NCI-H2107 treated with DMSO at 0.1 percent for 48 hours (cell line): ENCODE data around the gene TSPAN9.

Experiments used
- DNase-seq: peaks from one replicate; lab custom pipeline; 2025; ENCODE audit not compliant: unreplicated experiment; lab: John Stamatoyannopoulos, UW

The TSPAN9 gene

GRCh38 chr12:3288690-3289089 lies 211.5 kb downstream of the TSPAN9 start:
- no peak for DNase-seq

GRCh38 chr12:3289702-3290101 lies 212.5 kb downstream of the TSPAN9 start:
- no peak for DNase-seq

GRCh38 chr12:3291939-3292338 lies 214.8 kb downstream of the TSPAN9 start:
- no peak for DNase-seq

- no peak for DNase-seq
Measured at GRCh38 chr12:3292677-3293412, 215.7 kb downstream of the TSPAN9 start.

- no peak for DNase-seq
Measured at GRCh38 chr12:3293446-3294161, 216.4 kb downstream of the TSPAN9 start.

- DNase-seq: no peak
Measured at GRCh38 chr12:3294481-3294911, 217.3 kb downstream of the TSPAN9 start.

- DNase-seq: no peak
Measured at GRCh38 chr12:3295225-3295624, 218.0 kb downstream of the TSPAN9 start.

GRCh38 chr12:3295646-3296408 lies 218.6 kb downstream of the TSPAN9 start:
- DNase-seq: no peak

GRCh38 chr12:3296409-3296701 lies 219.2 kb downstream of the TSPAN9 start:
- no peak for DNase-seq

- DNase-seq: no peak
Measured at GRCh38 chr12:3298603-3299002, 221.4 kb downstream of the TSPAN9 start.

- DNase-seq: peak; percentile 77
Measured at GRCh38 chr12:3299929-3300832, 223.0 kb downstream of the TSPAN9 start.

GRCh38 chr12:3300833-3301401 lies 223.7 kb downstream of the TSPAN9 start:
- DNase-seq: no peak

- DNase-seq: no peak
Measured at GRCh38 chr12:3302401-3303041, 225.3 kb downstream of the TSPAN9 start.

GRCh38 chr12:3303410-3304136 lies 226.4 kb downstream of the TSPAN9 start:
- peak; percentile 85 for DNase-seq

GRCh38 chr12:3304436-3305165 lies 227.4 kb downstream of the TSPAN9 start:
- peak; percentile 78 for DNase-seq

- DNase-seq: no peak
Measured at GRCh38 chr12:3305464-3305863, 228.3 kb downstream of the TSPAN9 start.

- DNase-seq: no peak
Measured at GRCh38 chr12:3305904-3306619, 228.9 kb downstream of the TSPAN9 start.

GRCh38 chr12:3307389-3307788 lies 230.2 kb downstream of the TSPAN9 start:
- no peak for DNase-seq
